Astrocyte (in vitro differentiated cells and primary cell): ENCODE results near the gene NR6A1. TPM values are rescaled to one million over a fixed set of nuclear protein-coding genes. Genes with fewer than 3 reads are reported as not detected.

ENCODE experiments used
- DNase-seq: peaks from one replicate; pipeline ENCODE4 v3.0.0-alpha.2; 2010; ENCODE audit warnings: low read depth
- FAIRE-seq: peaks from 2 replicates; lab custom pipeline; 2011; peaks lifted over from hg19 to GRCh38; lab: Jason Lieb, UNC
- H2AFZ ChIP-seq: 2 replicates; pipeline ENCODE4 v1.6.0; 2012; ENCODE audit warnings: low read depth, low read length, inconsistent platforms
- H3K27ac ChIP-seq: 2 replicates; pipeline ENCODE4 v1.5.1; 2011; ENCODE audit warnings: low read depth, low read length, inconsistent platforms
- H3K27me3 ChIP-seq: 2 replicates; pipeline ENCODE4 v1.6.0; 2011; ENCODE audit warnings: low read length, inconsistent platforms; ENCODE audit not compliant: insufficient read depth
- H3K36me3 ChIP-seq: 2 replicates; pipeline ENCODE4 v1.5.1; 2011; ENCODE audit warnings: low read length, inconsistent platforms; ENCODE audit not compliant: insufficient read depth
- H3K4me1 ChIP-seq: 2 replicates; pipeline ENCODE4 v1.5.1; 2011; ENCODE audit warnings: low read length, inconsistent platforms; ENCODE audit not compliant: insufficient read depth
- H3K4me2 ChIP-seq: 2 replicates; pipeline ENCODE4 v1.6.0; 2012; ENCODE audit warnings: low read length, inconsistent platforms
- H3K4me3 ChIP-seq: 2 replicates; pipeline ENCODE4 v1.5.1; 2011; ENCODE audit warnings: low read depth, mild to moderate bottlenecking, low read length, inconsistent platforms; ENCODE audit not compliant: insufficient read depth
- H3K79me2 ChIP-seq: 2 replicates; pipeline ENCODE4 v1.6.0; 2012; ENCODE audit warnings: mild to moderate bottlenecking, low read length, inconsistent platforms; ENCODE audit not compliant: insufficient read depth
- H3K9ac ChIP-seq: 2 replicates; pipeline ENCODE4 v1.6.0; 2012; ENCODE audit warnings: mild to moderate bottlenecking, low read length, inconsistent platforms
- H3K9me3 ChIP-seq: 2 replicates; pipeline ENCODE4 v1.5.1; 2012; ENCODE audit warnings: low read depth, mild to moderate bottlenecking, low read length, inconsistent platforms; ENCODE audit not compliant: insufficient read depth
- H4K20me1 ChIP-seq: 2 replicates; pipeline ENCODE4 v1.6.0; 2012; ENCODE audit warnings: low read length, inconsistent platforms; ENCODE audit not compliant: insufficient read depth
- H3K27ac Mint-ChIP-seq: one replicate; pipeline ENCODE4 v1.8.0; 2021; ENCODE audit warnings: mild to moderate bottlenecking, mixed read lengths; ENCODE audit not compliant: unreplicated experiment
- H3K27me3 Mint-ChIP-seq: one replicate; pipeline ENCODE4 v1.8.0; 2021; ENCODE audit warnings: low read depth, mixed read lengths; ENCODE audit not compliant: unreplicated experiment
- H3K36me3 Mint-ChIP-seq: one replicate; pipeline ENCODE4 v1.8.0; 2021; ENCODE audit warnings: low read depth, mixed read lengths; ENCODE audit not compliant: unreplicated experiment
- H3K4me1 Mint-ChIP-seq: one replicate; pipeline ENCODE4 v1.8.0; 2021; ENCODE audit warnings: low read depth, mixed read lengths; ENCODE audit not compliant: unreplicated experiment
- H3K4me3 Mint-ChIP-seq: one replicate; pipeline ENCODE4 v1.8.0; 2021; ENCODE audit warnings: mild to moderate bottlenecking, moderate library complexity, mixed read lengths; ENCODE audit not compliant: unreplicated experiment
- H3K9me3 Mint-ChIP-seq: one replicate; pipeline ENCODE4 v1.8.0; 2021; ENCODE audit warnings: mild to moderate bottlenecking, mixed read lengths; ENCODE audit not compliant: unreplicated experiment
- EZH2 ChIP-seq: IDR thresholded peaks from 2 replicates; pipeline ENCODE4 v1.6.1; 2012; ENCODE audit warnings: mild to moderate bottlenecking, low read length, inconsistent platforms; ENCODE audit not compliant: insufficient read depth
- total RNA-seq: library from RNA; stranded (reverse); gene quantifications from 2 replicates; pipeline ENCODE4 v1.2.1, GENCODE V29; 2021
- TF ChIP-seq, protein P1 (sequence below): IDR thresholded peaks from 2 replicates; pipeline ENCODE4 v1.5.1; 2011; ENCODE audit warnings: low read depth, mild to moderate bottlenecking, inconsistent platforms, low read length, moderate library complexity; ENCODE audit not compliant: insufficient read depth

The NR6A1 gene
- total RNA-seq, 1 donor from 2014 or later: 20.8 TPM

DNA sequence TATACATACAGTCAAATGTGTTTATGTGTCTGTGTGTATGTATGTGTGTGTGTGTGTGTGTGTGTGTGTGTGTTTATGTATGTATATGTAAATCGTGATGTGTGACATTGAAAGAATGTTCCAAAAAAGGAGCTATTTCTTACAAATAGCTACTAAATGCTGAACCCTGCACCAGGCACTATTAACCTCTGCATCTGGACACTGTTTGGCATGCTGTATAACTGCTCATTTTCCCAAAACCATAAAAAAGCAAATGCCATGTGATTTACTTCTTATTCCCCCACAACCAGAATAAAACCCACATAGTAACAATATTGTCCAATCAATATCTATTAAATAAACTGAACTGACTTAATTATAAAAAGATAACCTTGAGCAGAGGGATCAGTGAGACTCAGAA is 91.1 kb downstream of the NR6A1 start:
- no peak overlapping the region for H3K4me3 Mint-ChIP-seq
- H3K4me3 ChIP-seq: no peak overlapping the region
- H3K27ac Mint-ChIP-seq: no peak overlapping the region
- no peaks in the 10 kb centered on the region for H3K9me3 ChIP-seq
- H3K36me3 Mint-ChIP-seq: peaks cover 3% of the 10 kb centered on the region
- peaks cover 73% of the 10 kb centered on the region for H4K20me1 ChIP-seq
- no peak overlapping the region for H3K27ac ChIP-seq
- H3K4me1 Mint-ChIP-seq: peaks cover 14% of the 10 kb centered on the region
- no peak overlapping the region for H3K9ac ChIP-seq
- no peak for TF ChIP-seq EZH2
- TF ChIP-seq, protein P1, sequence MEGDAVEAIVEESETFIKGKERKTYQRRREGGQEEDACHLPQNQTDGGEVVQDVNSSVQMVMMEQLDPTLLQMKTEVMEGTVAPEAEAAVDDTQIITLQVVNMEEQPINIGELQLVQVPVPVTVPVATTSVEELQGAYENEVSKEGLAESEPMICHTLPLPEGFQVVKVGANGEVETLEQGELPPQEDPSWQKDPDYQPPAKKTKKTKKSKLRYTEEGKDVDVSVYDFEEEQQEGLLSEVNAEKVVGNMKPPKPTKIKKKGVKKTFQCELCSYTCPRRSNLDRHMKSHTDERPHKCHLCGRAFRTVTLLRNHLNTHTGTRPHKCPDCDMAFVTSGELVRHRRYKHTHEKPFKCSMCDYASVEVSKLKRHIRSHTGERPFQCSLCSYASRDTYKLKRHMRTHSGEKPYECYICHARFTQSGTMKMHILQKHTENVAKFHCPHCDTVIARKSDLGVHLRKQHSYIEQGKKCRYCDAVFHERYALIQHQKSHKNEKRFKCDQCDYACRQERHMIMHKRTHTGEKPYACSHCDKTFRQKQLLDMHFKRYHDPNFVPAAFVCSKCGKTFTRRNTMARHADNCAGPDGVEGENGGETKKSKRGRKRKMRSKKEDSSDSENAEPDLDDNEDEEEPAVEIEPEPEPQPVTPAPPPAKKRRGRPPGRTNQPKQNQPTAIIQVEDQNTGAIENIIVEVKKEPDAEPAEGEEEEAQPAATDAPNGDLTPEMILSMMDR: no peak
- no peak for DNase-seq
- H3K36me3 ChIP-seq: peaks cover 29% of the 10 kb centered on the region
- H3K4me2 ChIP-seq: no peak overlapping the region
- no peaks in the 10 kb centered on the region for H3K27me3 Mint-ChIP-seq
- no peaks in the 10 kb centered on the region for H3K9me3 Mint-ChIP-seq
- FAIRE-seq: no peak
- no peak overlapping the region for H2AFZ ChIP-seq
- H3K79me2 ChIP-seq: peaks cover 90% of the 10 kb centered on the region
- H3K4me1 ChIP-seq: no peaks in the 10 kb centered on the region
- H3K27me3 ChIP-seq: no peaks in the 10 kb centered on the region

GRCh38 chr9:124676159-124676551 is 95.0 kb downstream of the NR6A1 start:
- no peak overlapping the region for H2AFZ ChIP-seq
- peaks cover 84% of the 10 kb centered on the region for H4K20me1 ChIP-seq
- H3K79me2 ChIP-seq: peaks cover 98% of the 10 kb centered on the region
- H3K9ac ChIP-seq: no peak overlapping the region
- no peak overlapping the region for H3K4me3 Mint-ChIP-seq
- no peak overlapping the region for H3K27ac Mint-ChIP-seq
- H3K27me3 Mint-ChIP-seq: no peaks in the 10 kb centered on the region
- FAIRE-seq: no peak
- H3K4me3 ChIP-seq: no peak overlapping the region
- peaks cover 33% of the 10 kb centered on the region for H3K36me3 ChIP-seq
- H3K4me1 ChIP-seq: no peaks in the 10 kb centered on the region
- H3K36me3 Mint-ChIP-seq: peaks cover 12% of the 10 kb centered on the region
- H3K4me1 Mint-ChIP-seq: peaks cover 34% of the 10 kb centered on the region
- H3K27me3 ChIP-seq: no peaks in the 10 kb centered on the region
- no peak overlapping the region for H3K27ac ChIP-seq
- no peak overlapping the region for H3K4me2 ChIP-seq
- H3K9me3 Mint-ChIP-seq: no peaks in the 10 kb centered on the region
- no peak for DNase-seq
- TF ChIP-seq, protein P1: no peak
- no peak for TF ChIP-seq EZH2
- H3K9me3 ChIP-seq: no peaks in the 10 kb centered on the region

DNA sequence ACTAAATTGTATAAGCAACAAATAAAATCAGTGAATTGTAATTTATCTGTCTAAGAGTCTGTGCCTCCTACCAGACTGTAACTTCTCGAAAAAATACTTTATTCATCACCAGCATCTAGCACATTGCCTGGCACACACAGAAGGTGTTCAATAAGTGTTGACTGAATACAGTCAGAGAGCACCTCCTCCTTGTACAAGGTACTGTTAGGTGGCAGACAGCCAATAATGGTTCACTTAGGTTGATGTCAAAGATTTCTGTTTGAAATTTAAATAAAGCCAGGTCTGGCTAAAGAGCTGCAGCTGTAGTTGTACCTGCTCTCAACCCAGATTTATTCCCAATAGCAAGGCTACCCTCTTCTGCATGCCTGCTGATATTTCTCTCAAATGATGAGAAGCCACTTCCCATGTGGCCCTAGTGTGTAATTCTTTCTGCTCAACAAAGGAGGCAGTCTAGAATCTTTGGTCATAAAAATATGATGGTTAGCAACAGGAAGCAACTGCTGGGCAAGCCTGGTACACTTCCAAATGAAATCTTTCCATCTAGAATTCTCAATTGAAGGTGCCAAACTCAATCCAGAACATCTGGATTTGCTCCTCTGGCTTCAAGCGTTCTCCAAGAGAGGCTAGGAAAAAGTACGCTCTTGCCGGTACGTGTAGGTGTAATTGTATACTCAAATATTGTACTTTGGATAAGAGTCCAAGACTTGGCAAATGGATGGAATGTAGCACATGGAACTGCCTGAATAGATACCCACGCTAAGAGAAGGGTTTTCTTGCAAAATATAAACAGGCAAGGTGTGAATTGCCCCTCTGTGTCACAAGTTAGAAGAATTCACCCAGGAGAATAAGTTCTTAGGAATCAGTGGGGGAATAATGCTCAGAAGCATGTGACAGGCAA is 95.6 kb downstream of the NR6A1 start:
- H3K4me3 Mint-ChIP-seq: no peak overlapping the region
- no peaks in the 10 kb centered on the region for H3K27me3 Mint-ChIP-seq
- Histone ChIP-seq H3K9ac (no peak overlapping the region), H3K9me3 (no peaks in the 10 kb centered on the region), H3K4me3 (no peak overlapping the region), H2AFZ (no peak overlapping the region), H3K4me2 (no peak overlapping the region), H3K27me3 (no peaks in the 10 kb centered on the region), H3K27ac (no peak overlapping the region), H3K36me3 (peaks cover 33% of the 10 kb centered on the region), H3K79me2 (peaks cover 98% of the 10 kb centered on the region), H4K20me1 (peaks cover 84% of the 10 kb centered on the region), H3K4me1 (no peaks in the 10 kb centered on the region)
- peaks cover 38% of the 10 kb centered on the region for H3K4me1 Mint-ChIP-seq
- DNase-seq (no peak), FAIRE-seq (no peak)
- no peak overlapping the region for H3K27ac Mint-ChIP-seq
- TF ChIP-seq, protein P1: no peak
- TF ChIP-seq EZH2: no peak
- no peaks in the 10 kb centered on the region for H3K9me3 Mint-ChIP-seq
- peaks cover 12% of the 10 kb centered on the region for H3K36me3 Mint-ChIP-seq
